ENCODE measurements around the gene CDH4.

GRCh38 chr20:61360940-61361339 lies 108.9 kb downstream of the CDH4 start:
- TF ChIP-seq CTCF (IDR thresholded peaks at IDR 0.05) (no peak), POLR2AphosphoS5 (IDR thresholded peaks at IDR 0.05) (no peak)

All from sigmoid colon (tissue), 4 donors.